GM18951 (cell line): ENCODE data around the gene PDE10A.
"Not testable (repeated sequence)": the region's sequence is repeated elsewhere in the genome, so short reads cannot be mapped to it uniquely, and the experiment has no call there.

Source experiments
- POLR2A ChIP-seq: IDR thresholded peaks from 4 replicates; pipeline ENCODE4 v1.6.1; 2011; ENCODE audit warnings: mild to moderate bottlenecking; ENCODE audit not compliant: insufficient read length, insufficient read depth; ENCODE audit errors: extremely low read depth
- in situ Hi-C: fragments of 300-500 bp; cut with MboI; formaldehyde crosslinking; loops from one replicate; pipeline ENCODE4 v1.12.0; 2022; ENCODE audit warnings: low sequenced_read_pairs, mixed read lengths, inconsistent platforms; ENCODE audit not compliant: unreplicated experiment

The PDE10A gene

GRCh38 chr6:165571721-165572132 is 91.3 kb downstream of the PDE10A start:
- no peak for TF ChIP-seq POLR2A
- in situ Hi-C loops: no loop called here

GRCh38 chr6:165571068-165571682 is 91.9 kb downstream of the PDE10A start:
- TF ChIP-seq POLR2A: no peak
- in situ Hi-C loops: no loop called here

- in situ Hi-C loops: no loop called here
- TF ChIP-seq POLR2A: no peak
Measured at GRCh38 chr6:165568326-165568725, 94.7 kb downstream of the PDE10A start.

GRCh38 chr6:165566088-165566828 is 96.8 kb downstream of the PDE10A start:
- in situ Hi-C loops: no loop called here
- no peak for TF ChIP-seq POLR2A

GRCh38 chr6:165562421-165563090 is 100.5 kb downstream of the PDE10A start:
- in situ Hi-C loops: no loop called here
- no peak for TF ChIP-seq POLR2A

GRCh38 chr6:165559632-165560031 is 103.4 kb downstream of the PDE10A start:
- in situ Hi-C loops: no loop called here
- TF ChIP-seq POLR2A: no peak

GRCh38 chr6:165558097-165558496 is 104.9 kb downstream of the PDE10A start:
- in situ Hi-C loops: not testable (repeated sequence)

GRCh38 chr6:165557674-165558073 is 105.4 kb downstream of the PDE10A start:
- in situ Hi-C loops: no loop called here
- TF ChIP-seq POLR2A: no peak

- in situ Hi-C loops: no loop called here
- no peak for TF ChIP-seq POLR2A
Measured at GRCh38 chr6:165556116-165556843, 106.8 kb downstream of the PDE10A start.

GRCh38 chr6:165554644-165555043 is 108.4 kb downstream of the PDE10A start:
- in situ Hi-C loops: not testable (repeated sequence)

GRCh38 chr6:165552248-165552736 is 110.7 kb downstream of the PDE10A start:
- in situ Hi-C loops: no loop called here
- no peak for TF ChIP-seq POLR2A

- no peak for TF ChIP-seq POLR2A
- in situ Hi-C loops: no loop called here
Measured at GRCh38 chr6:165551828-165552227, 111.2 kb downstream of the PDE10A start.

GRCh38 chr6:165548450-165548849 is 114.6 kb downstream of the PDE10A start:
- in situ Hi-C loops: no loop called here
- no peak for TF ChIP-seq POLR2A
